HG03520 (cell line): ENCODE data around the gene SCAMP4.

Source experiments
- ATAC-seq: cut with Tn5 transposase; IDR thresholded peaks from one replicate; pipeline ENCODE4 v1.9.1; 2021; ENCODE audit warnings: mild to moderate bottlenecking, moderate library complexity; ENCODE audit not compliant: unreplicated experiment

The SCAMP4 gene

DNA sequence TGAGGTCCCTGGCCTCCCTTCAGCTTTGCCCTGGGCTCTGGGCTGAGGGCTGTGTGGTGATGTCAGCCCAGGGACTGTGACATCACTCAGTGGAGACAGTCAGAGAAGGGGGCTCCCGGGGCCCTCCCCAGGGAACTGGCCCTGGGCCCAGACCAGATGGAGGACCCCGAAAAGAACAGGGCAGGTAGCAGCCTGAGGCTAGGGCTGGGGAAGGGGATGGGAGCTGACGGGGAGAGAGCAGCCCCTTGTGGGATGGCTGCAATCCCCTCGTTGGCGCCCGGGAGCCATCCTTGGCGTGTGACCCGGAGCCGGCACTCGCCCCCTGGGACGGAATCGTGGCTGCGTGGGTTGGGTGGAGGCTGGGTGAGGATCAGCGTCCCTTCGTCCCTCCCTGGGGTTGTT lies 49.3 kb downstream of the SCAMP4 start:
- ATAC-seq = no peak

GRCh38 chr19:1955171-1956121 lies 50.2 kb downstream of the SCAMP4 start:
- ATAC-seq = no peak

DNA sequence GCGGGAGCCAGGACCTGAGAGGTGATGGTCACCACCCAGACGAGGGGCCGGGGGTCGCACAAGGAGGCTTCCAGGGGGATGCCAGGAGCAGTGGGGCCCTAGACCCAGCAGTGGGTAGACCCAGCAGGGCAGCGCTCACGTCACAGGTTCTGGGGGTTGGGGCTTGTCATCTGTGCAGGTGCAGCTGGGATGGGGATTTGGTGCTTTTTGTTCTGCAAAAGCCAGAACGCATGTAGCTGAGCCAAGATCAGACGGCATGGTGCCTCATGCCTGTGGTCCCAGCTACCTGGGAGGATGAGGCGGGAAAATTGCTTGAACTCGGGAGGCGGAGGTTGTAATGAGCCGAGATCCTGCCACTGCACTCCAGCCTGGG lies 50.9 kb downstream of the SCAMP4 start:
- no peak for ATAC-seq

DNA sequence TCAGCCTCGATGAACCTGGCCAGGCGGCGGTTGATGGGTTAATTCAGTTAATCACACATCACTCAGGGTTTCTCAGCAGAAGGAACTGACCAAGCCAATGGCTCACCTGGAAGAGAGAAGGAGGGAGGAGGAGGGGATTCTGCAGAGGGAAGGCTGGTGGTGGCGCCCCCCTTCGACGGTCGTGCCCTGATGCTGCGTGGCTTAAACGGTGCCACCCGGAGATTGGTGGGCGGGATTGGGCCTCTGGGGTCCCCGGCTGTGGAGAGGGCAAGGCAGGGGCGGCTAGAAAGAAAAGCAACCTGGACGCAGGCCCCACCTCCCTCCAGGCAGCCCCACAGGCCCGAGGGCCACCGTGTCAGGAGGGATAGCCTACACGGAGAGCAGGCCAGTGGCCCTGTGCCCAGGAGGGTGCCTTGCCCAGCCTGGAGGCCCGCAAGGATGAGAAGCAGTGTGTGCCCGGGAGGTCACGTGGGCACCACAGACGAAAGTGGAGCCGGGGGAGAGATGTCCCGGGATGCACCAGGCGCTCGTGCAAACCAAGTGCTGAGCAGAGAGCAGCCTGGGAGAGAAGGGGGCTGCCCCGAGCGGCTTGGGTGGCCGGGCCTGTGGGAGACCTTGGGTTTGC lies 51.8 kb downstream of the SCAMP4 start:
- ATAC-seq = no peak

DNA sequence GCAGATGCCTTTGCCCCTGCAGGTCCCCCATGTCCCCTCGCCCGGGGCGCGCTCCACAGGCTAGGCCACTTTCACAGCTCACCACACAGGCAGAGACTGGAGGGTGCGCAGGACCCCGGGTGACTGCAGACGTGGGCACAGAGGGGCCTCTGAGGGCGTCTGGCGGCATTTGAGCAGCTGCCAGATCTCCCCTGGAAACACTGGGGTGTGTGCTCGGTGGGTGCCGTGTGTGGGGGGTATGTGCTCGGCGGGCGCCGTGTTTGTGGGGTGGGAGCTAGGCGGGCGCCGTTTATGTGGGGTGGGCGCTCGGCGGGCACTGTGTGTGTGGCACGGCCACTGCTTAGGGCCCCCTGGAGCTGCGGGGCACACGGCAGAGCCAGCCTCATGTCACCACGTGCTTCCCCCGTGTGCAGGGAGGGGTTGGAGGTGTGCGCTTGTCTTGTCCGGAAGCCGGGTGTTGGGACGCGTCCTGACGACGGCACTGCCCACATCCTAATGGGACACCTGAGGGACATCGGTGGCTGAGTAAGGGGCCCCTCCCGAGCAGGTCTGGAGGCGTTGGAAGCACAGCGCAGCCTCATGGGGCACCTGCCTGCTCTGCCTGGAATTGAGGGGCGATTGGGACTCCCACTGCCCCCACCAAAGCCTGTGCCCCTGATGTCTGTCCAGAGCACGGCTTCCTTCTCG lies 52.5 kb downstream of the SCAMP4 start:
- no peak for ATAC-seq

DNA sequence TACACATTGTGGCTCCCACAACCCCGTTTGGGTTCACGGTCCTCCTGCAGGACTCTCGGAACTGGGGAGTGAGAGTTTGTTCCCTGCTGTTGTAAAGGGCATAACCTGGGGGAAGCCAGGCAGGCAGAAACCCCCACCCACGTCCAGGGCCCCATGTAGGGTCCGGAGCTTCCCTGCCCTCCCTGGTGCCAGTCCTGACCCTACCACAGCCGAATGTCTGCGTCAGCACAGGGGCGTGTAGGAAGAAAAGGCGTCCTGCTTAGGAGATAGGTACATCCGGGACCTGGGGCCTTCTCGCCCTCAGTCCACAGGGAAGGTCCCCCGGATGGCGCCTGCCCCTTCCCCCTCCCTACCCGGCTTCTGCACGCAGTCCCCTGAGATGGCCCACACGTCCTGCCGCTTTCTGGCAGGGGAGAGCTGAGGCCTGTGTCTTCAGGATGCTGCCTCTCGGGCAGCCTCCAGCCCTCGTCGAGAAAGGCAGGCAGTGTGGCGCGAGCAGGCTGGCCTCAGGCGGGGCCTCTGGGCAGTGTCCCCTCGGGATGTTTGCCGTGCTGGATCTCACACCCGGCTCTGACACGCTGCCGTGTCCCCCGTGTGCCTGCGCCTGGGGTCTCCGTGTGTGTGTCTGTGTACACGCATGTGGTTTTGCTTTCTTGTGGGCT lies 54.9 kb downstream of the SCAMP4 start:
- no peak for ATAC-seq

GRCh38 chr19:1961000-1961883 lies 56.0 kb downstream of the SCAMP4 start:
- no peak for ATAC-seq

- ATAC-seq = no peak
Observed at GRCh38 chr19:1962674-1963073, 57.5 kb downstream of the SCAMP4 start.

GRCh38 chr19:1967087-1967608 lies 61.9 kb downstream of the SCAMP4 start:
- no peak for ATAC-seq

DNA sequence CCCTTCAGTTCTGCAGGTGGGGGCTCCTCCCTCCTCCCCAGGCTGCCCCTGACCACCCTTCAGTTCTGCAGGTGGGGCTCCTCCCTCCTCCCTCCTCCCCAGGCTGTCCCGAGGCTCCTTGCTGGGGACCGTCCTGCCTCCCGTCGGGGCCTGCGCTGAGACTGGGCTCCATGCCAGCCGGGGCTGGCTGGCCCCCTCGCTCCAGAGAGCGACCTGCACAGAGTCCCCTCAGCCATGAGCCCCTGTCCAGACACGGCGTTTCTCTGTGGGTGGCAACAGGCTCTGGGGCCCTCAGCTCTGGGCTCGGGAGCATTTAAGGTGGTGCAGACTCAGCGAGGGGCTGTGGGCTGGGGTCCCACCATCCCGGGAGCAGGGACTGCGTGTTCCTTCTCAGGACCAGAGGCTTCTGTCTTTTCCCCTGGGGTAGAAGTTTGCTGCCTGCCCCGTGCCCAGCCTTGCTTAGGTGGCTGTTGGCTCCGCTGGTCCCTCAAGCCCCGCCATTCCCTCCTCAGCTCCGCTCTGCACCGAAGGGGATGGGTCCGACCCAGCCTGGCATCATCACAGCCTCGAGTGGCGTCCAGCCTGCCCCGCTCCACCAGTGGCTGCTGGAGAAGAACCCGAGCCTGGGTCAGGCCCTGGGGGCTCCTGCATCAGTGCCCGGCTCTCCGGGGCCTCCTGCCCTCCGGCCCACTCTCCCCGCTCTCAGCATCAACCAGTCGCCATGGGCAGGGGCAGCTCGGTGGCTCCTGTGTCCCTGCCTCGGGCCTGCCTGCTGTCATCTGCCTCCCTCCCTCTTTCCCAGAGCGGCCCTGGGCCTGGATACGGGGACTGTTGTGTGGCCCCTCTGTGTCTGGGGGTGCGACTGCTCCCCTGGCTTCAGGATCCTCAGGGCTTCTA lies 63.3 kb downstream of the SCAMP4 start:
- no peak for ATAC-seq

DNA sequence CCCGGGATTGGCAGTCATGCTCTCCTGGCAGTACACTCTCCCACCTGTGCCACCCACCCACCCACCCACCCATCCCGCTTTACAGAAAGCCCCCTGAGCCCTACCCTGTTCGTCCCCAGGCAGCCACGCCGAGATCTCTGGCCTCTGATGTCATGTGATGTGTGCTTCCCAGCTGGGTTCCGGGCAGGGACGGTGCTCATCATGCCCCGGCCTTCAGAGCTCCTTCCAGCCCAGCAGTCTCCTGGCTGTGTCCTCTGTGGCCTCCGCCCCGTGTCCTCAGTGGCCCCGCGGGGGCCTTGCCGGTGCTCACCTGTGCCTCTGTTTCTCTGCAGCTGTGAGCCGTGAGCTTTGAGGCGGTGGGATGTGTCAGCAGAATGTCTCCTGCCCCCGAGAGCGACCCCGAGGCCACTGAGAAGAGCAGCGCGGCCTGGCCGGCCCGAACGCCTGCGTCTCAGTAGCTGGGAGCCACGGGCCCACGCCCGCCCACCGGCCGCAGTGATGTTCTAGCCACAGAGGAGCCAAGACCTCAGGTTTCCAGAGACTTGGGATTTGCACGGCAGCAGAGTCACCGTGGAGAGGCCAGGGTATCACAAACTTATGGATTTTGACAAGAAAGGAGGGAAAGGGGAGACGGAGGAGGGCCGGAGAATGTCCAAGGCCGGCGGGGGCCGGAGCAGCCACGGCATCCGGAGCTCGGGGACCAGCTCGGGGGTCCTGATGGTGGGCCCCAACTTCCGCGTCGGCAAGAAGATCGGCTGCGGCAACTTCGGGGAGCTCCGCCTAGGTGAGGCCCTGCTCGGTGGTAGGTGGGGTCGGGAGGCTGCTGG lies 64.2 kb downstream of the SCAMP4 start:
- ATAC-seq = no peak

- ATAC-seq = no peak
Observed at GRCh38 chr19:1970003-1970805, 65.0 kb downstream of the SCAMP4 start.

DNA sequence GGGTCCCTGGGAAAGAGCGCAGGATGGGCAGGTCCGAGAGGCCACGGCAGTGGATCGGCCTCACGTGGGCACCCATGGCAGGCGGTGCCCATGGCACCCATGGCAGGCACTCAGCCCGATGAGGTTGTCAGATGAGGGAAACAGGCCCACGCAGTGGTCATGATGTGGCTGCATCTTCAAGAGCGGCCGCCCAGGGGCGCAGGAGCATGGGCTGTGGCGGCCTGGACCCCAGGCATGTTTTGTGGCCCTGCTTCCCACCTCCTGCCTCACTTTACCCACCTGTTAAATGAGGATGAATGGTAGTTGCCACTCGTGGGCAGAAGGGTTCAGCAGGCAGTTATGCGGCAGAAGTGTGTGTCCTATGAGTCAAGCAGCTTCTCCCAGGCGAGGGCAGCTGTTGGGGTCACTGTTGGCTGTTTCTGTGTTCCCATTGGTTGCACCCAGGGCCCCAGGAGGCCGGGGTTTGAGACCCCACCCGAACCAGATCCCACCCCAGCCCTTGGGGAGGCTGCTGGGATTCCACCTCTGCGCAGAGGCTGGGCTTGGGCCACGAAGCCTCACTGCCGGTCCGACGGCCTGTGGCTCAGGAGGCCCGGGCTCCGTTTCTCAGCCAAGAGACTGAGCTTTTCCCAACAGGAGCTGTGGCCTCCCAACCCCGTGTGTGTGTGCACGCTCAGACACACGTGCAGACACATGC lies 65.8 kb downstream of the SCAMP4 start:
- ATAC-seq = no peak

DNA sequence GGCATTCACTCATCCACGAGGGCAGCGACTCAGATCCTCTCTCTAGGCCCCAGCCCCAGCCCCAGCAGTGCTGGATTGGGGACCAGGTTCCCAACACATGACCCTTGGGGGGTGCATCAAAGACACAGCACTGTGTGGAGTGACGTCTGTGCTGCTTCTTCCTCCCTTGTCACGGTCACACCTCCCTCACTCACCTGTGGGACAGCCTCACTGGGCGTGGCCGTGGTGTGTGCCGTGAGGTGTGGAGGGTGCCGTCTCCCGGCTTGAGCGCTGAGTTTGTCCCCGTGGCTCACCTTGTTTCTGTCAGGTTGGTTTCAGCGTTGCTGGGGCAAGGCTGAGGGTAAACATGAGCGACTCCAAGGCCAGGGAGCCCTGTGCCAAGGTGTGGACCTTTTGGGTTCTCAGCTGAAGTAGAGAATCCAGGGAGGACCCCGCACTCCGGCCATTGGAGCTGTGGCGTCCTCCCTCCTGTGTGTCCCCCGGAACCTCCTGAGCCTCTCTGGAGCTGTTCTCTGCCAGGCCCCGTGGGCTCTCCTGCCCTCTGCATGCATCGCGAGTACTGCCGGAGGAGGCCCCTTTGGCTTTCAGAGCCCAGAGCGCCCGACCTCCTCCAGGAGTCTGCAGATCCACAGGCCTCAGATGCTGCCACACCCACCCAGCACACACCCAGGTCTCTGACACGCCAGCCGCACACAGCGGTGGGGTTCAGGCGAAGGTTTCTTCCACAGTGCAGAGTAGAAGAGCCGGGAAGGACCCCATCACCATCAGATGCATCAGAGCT lies 69.4 kb downstream of the SCAMP4 start:
- ATAC-seq = no peak

DNA sequence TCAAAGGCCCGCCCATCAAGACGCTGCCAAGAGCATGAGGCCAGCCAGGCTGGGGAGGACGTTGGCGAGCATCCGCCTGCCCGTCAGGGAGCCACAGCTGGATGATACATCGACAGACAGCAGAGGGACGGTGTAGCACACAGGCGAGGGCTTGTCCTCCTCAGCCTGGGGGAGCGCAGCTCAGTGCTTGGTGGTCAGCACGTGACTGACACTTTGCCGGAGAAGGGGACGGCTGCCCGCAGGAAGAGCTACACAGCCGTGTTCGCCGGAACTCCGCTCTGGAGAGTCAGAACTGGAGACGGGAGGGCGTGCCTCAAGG lies 69.9 kb downstream of the SCAMP4 start:
- ATAC-seq = no peak
